DOHH2 (cell line): ENCODE results near the gene TCF12.

Experiments used
- H3F3A ChIP-seq: fragments of 200-600 bp; sonication (generic), shearing (Covaris generic); 2 replicates; pipeline ENCODE4 v1.6.0; 2016; ENCODE audit warnings: antibody characterized with exemption, mild to moderate bottlenecking; ENCODE audit not compliant: control insufficient read depth, insufficient read depth
- H3K27ac ChIP-seq: fragments of 200-600 bp; sonication (generic); 2 replicates; pipeline ENCODE4 v1.5.1; 2014; ENCODE audit warnings: low read depth, mild to moderate bottlenecking, low read length, moderate library complexity
- H3K27me3 ChIP-seq: fragments of 200-600 bp; sonication (generic); 2 replicates; pipeline ENCODE4 v1.6.1; 2014; ENCODE audit warnings: mild to moderate bottlenecking, low read length, mixed read lengths; ENCODE audit not compliant: control insufficient read depth
- H3K36me3 ChIP-seq: fragments of 200-600 bp; sonication (generic); 2 replicates; pipeline ENCODE4 v1.6.1; 2014; ENCODE audit warnings: mild to moderate bottlenecking, low read length, moderate library complexity, mixed read lengths; ENCODE audit not compliant: control insufficient read depth
- H3K4me1 ChIP-seq: fragments of 200-600 bp; sonication (generic); 2 replicates; pipeline ENCODE4 v1.6.1; 2014; ENCODE audit warnings: mild to moderate bottlenecking, low read length, mixed read lengths; ENCODE audit not compliant: control insufficient read depth
- H3K4me2 ChIP-seq: fragments of 200-600 bp; sonication (generic); 2 replicates; pipeline ENCODE4 v1.6.0; 2014; ENCODE audit warnings: mild to moderate bottlenecking, low read length, moderate library complexity
- H3K4me3 ChIP-seq: fragments of 200-600 bp; sonication (generic); 2 replicates; pipeline ENCODE4 v1.5.1; 2014; ENCODE audit warnings: mild to moderate bottlenecking, low read length, mixed read lengths
- H3K79me2 ChIP-seq: fragments of 200-600 bp; sonication (generic); 2 replicates; pipeline ENCODE4 v1.6.1; 2014; ENCODE audit warnings: mild to moderate bottlenecking, low read length, mixed read lengths; ENCODE audit not compliant: control insufficient read depth
- H3K9me2 ChIP-seq: fragments of 200-600 bp; sonication (generic); replicated peaks from 2 replicates; pipeline ENCODE4 v1.6.1; 2014; ENCODE audit warnings: mild to moderate bottlenecking, low read length, mixed read lengths; ENCODE audit not compliant: control insufficient read depth
- H3K9me3 ChIP-seq: fragments of 200-600 bp; sonication (generic); 2 replicates; pipeline ENCODE4 v1.6.1; 2014; ENCODE audit warnings: antibody characterized with exemption, low read length, mixed read lengths; ENCODE audit not compliant: control insufficient read depth, insufficient read depth
- H4K20me1 ChIP-seq: fragments of 200-600 bp; sonication (generic); 2 replicates; pipeline ENCODE4 v1.6.0; 2014; ENCODE audit warnings: low read depth, mild to moderate bottlenecking, antibody characterized with exemption, low read length, moderate library complexity; ENCODE audit not compliant: control insufficient read depth, insufficient read depth
- EZH2phosphoT487 ChIP-seq: fragments of 200-600 bp; sonication (generic); IDR thresholded peaks from 2 replicates; pipeline ENCODE4 v1.6.1; 2017; ENCODE audit warnings: borderline replicate concordance, mild to moderate bottlenecking, antibody characterized with exemption, low read length, moderate library complexity, mixed read lengths
- TF ChIP-seq, protein P1 (sequence below): fragments of 200-600 bp; sonication (generic); IDR thresholded peaks from one replicate; pipeline ENCODE4 v1.5.1; 2014; ENCODE audit warnings: antibody characterized with exemption, mild to moderate bottlenecking, low read depth, low read length; ENCODE audit not compliant: poor library complexity, severe bottlenecking

TCF12 gene

DNA sequence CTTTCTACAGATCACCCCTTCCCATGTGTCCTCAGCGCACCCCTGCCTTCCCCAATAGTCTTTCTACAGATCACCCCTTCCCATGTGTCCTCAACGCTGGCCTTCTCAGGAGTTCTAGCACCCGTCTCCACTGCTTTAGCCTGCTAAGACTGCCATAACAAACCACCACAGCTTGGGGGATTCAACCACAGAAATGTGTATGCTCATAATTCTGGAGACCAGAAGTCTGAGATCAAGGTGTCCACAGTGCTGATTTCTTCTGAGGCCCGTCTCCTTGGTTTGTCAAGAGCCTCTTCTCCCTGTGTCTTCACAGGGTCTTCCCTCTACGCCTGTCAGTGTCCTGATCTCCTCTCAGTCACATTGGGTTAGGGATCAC lies 389.7 kb downstream of the TCF12 start:
- H3K27ac ChIP-seq = no peak overlapping the region
- H3K36me3 ChIP-seq = peaks cover 2% of the 10 kb centered on the region; the same call in 1 of the 2 replicates
- no peak for TF ChIP-seq EZH2phosphoT487
- TF ChIP-seq, protein P1, sequence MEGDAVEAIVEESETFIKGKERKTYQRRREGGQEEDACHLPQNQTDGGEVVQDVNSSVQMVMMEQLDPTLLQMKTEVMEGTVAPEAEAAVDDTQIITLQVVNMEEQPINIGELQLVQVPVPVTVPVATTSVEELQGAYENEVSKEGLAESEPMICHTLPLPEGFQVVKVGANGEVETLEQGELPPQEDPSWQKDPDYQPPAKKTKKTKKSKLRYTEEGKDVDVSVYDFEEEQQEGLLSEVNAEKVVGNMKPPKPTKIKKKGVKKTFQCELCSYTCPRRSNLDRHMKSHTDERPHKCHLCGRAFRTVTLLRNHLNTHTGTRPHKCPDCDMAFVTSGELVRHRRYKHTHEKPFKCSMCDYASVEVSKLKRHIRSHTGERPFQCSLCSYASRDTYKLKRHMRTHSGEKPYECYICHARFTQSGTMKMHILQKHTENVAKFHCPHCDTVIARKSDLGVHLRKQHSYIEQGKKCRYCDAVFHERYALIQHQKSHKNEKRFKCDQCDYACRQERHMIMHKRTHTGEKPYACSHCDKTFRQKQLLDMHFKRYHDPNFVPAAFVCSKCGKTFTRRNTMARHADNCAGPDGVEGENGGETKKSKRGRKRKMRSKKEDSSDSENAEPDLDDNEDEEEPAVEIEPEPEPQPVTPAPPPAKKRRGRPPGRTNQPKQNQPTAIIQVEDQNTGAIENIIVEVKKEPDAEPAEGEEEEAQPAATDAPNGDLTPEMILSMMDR = no peak
- no peaks in the 10 kb centered on the region for H3K9me2 ChIP-seq
- 0 out of 2 replicates have a peak, but pooled peaks cover 3% of the 10 kb centered on the region for H3F3A ChIP-seq
- H3K9me3 ChIP-seq = no peaks in the 10 kb centered on the region
- no peak overlapping the region for H3K4me2 ChIP-seq
- H3K4me3 ChIP-seq = no peak overlapping the region
- H3K79me2 ChIP-seq = peaks cover 8% of the 10 kb centered on the region
- H3K27me3 ChIP-seq = no peaks in the 10 kb centered on the region
- H4K20me1 ChIP-seq = no peaks in the 10 kb centered on the region
- peaks cover 16% of the 10 kb centered on the region for H3K4me1 ChIP-seq

DNA sequence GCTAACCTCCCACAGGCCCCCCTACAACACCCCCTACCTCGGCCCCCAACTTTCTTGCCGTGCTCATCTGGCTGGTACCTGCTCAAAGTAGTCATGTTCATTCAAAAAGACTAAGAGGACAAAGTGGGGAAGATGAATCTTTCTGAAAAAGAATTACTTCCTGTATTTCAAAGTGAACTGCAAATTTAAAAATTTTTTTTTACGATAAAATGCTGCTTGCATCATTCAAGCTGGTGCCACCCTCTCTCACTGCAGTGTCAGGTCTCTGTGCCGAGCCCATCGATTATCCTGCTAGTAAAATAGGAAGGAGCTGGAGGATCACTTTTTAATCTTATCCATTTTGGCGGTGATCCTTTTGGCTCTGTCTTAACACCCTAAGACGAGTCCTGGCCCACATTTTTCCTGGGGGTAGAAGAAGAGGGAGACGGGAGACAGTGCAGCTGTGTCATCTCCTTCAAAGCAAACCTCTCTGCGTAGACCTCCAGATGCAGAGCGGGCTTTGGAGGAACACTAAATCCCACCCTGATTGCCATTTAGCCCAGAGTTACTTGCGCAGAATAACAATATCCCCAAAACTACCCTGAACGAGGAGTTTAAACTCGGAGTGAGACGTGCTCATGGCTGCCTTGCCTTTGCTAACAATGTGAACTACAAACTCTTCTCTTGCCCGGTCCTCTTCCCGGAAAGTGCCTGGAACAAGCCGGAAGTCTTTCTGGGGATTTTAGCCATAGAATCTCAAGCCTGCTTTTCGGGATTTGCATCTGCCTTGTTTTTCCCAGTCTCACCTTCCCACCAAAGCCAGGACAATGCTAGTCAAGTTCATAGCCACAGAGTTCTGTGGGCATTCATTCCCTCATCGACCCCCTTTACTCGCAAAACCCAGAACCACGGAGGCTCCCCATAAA lies 391.7 kb downstream of the TCF12 start:
- peaks cover 5% of the 10 kb centered on the region for H3K79me2 ChIP-seq
- no peaks in the 10 kb centered on the region for H4K20me1 ChIP-seq
- peaks cover 14% of the 10 kb centered on the region for H3K4me1 ChIP-seq
- no peak overlapping the region for H3K4me3 ChIP-seq
- no peaks in the 10 kb centered on the region for H3K9me2 ChIP-seq
- H3F3A ChIP-seq = no peaks in the 10 kb centered on the region
- no peaks in the 10 kb centered on the region for H3K27me3 ChIP-seq
- TF ChIP-seq, protein P1 = no peak
- TF ChIP-seq EZH2phosphoT487 = no peak
- no peak overlapping the region for H3K27ac ChIP-seq
- H3K9me3 ChIP-seq = no peaks in the 10 kb centered on the region
- H3K36me3 ChIP-seq = peaks cover 2% of the 10 kb centered on the region; the same call in 1 of the 2 replicates
- H3K4me2 ChIP-seq = no peak overlapping the region

DNA sequence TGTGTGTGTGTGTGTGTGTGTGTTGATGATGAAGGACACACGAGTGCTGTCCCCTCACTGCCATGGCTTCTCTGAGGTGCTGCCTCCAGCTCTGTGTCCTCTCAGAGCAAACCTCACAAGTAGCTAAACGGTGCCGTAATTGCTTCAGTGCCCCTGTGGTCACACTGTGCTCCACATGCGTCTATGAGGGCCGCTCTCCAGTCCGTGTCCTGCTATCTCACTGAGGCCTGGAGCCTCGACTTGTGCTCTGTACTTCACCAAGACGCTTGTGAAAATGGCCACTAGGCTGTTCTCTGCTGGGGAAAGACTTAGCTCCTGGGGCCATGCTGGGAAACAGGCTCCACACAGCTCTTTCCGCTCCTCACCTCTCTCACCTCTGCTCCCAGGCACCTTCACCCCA lies 392.4 kb downstream of the TCF12 start:
- no peaks in the 10 kb centered on the region for H3F3A ChIP-seq
- H3K4me1 ChIP-seq = peaks cover 11% of the 10 kb centered on the region

More for the DNA sequence above, 392.4 kb downstream of the TCF12 start:
- Histone ChIP-seq H3K9me2 (no peaks in the 10 kb centered on the region), H4K20me1 (no peaks in the 10 kb centered on the region), H3K27me3 (no peaks in the 10 kb centered on the region), H3K79me2 (peaks cover 4% of the 10 kb centered on the region), H3K4me2 (no peak overlapping the region), H3K27ac (no peak overlapping the region), H3K9me3 (no peaks in the 10 kb centered on the region), H3K4me3 (no peak overlapping the region), H3K36me3 (peaks cover 2% of the 10 kb centered on the region; the same call in 1 of the 2 replicates)
- TF ChIP-seq EZH2phosphoT487 = no peak
- TF ChIP-seq, protein P1 = no peak
